ENCODE measurements around the gene ACBD6. TPM values are rescaled to one million over a fixed set of nuclear protein-coding genes. Genes with fewer than 3 reads are reported as not detected.

The ACBD6 gene
- total and polyA plus RNA-seq, 8 donors, result 8.9 to 48.8 (median 37.7) TPM

DNA sequence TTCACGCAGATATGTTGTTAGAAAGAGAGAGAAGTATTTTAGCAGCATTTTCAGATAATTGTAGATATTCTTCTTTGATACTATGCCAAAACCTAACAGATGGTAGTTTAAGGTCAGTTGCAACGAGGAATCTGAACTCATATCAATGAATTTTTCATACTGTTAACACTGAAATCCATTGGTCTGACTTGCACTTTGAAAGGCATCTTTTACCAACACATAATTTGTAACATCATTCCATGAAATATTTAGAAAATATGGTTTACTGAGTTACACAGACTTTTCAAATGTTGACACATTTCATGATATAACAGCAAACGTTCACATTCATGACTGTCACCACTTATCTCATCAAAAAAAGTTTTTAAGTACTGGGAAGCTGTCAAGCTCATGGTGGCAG, 4.6 kb downstream of the ACBD6 start:
- TF ChIP-seq POLR2A (IDR thresholded peaks at IDR 0.05) (no peak), POLR2AphosphoS5 (IDR thresholded peaks at IDR 0.05) (no peak), CTCF (IDR thresholded peaks at IDR 0.05) (no peak), EP300 (IDR thresholded peaks at IDR 0.05) (no peak)
- intact Hi-C loops (cut with DNase I; ENCODE audit: low total_unique reads), result no loop called here
- H3K4me3 ChIP-seq, result no peak overlapping the region
- no peak for DNase-seq
- 72 to 81% (median 76%) methylated on average over 3 of the region's 3 CpGs for WGBS, 5 donors
- H3K36me3 ChIP-seq, result peaks cover 0 to 27% (median 16%) of the 10 kb centered on the region in 4 donors
- no peaks in the 10 kb centered on the region for H3K9me3 ChIP-seq
- H3K27me3 ChIP-seq, result no peaks in the 10 kb centered on the region
- H3K27ac ChIP-seq, result no peak overlapping the region
- H3K4me1 ChIP-seq, result peaks cover 11 to 43% (median 19%) of the 10 kb centered on the region in 4 donors

DNA sequence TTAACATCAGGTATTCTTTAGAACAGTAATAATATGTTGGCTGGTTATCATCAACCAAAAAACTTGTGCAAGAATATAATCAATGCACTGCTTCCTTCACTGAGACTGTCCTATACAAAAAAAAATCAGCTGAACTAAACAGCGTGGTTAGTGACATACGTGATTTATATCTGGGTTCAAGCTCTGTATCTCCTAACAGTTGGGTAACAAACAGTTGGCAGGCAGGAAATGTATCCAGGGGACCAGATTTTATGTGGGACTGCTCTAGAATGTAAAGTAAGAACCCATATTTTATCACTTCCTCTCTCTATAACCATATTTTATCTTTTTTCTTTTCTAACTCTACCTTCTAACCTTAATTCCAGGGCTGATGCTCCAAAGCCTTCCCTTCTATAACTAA, 8.0 kb downstream of the ACBD6 start:
- no peak for DNase-seq
- Histone ChIP-seq H3K27ac (no peak overlapping the region), H3K36me3 (peaks cover 0 to 58% (median 41%) of the 10 kb centered on the region in 4 donors), H3K27me3 (no peaks in the 10 kb centered on the region), H3K4me1 (peaks cover 0 to 17% (median under 1%) of the 10 kb centered on the region in 4 donors), H3K4me3 (no peak overlapping the region), H3K9me3 (no peaks in the 10 kb centered on the region)
- no peak for TF ChIP-seq POLR2AphosphoS5 (IDR thresholded peaks at IDR 0.05)
- TF ChIP-seq EP300 (IDR thresholded peaks at IDR 0.05), result no peak
- TF ChIP-seq CTCF (IDR thresholded peaks at IDR 0.05), result no peak
- no peak for TF ChIP-seq POLR2A (IDR thresholded peaks at IDR 0.05)
- intact Hi-C loops (cut with DNase I; ENCODE audit: low total_unique reads), result no loop called here
- 55 to 81% (median 75%) methylated on average over 2 of the region's 2 CpGs for WGBS, 5 donors

DNA sequence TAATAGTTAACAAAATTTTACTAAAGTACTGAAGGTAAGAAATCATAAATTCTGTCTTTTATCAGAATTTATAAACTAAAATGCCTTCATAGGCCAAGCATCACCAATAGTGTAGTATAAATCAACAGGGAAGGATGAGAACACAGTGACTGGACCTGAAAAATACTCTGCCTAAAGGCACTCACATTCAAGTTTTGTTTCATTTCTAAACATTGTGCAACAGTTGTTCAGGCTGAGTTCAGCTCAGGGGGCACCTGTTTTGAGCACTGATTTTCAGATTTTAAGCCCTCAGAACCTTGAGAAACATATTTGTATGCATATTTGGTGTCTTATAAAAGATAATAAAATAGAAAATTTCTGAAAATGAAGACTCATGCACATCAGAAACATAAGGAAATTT, 12.4 kb downstream of the ACBD6 start:
- intact Hi-C loops (cut with DNase I; ENCODE audit: low total_unique reads), result loop anchor here (10.0 kb wide), 1 partner anchor 235 kb away; no protein-coding TSS in a partner anchor
- no peaks in the 10 kb centered on the region for H3K27me3 ChIP-seq
- H3K27ac ChIP-seq, result no peak overlapping the region
- H3K36me3 ChIP-seq, result peaks cover 0 to 86% (median 54%) of the 10 kb centered on the region in 4 donors
- no peak overlapping the region for H3K4me3 ChIP-seq
- no peaks in the 10 kb centered on the region for H3K9me3 ChIP-seq
- no peak for DNase-seq
- no peaks in the 10 kb centered on the region for H3K4me1 ChIP-seq
- TF ChIP-seq POLR2AphosphoS5 (IDR thresholded peaks at IDR 0.05), result no peak
- no peak for TF ChIP-seq POLR2A (IDR thresholded peaks at IDR 0.05)

DNA sequence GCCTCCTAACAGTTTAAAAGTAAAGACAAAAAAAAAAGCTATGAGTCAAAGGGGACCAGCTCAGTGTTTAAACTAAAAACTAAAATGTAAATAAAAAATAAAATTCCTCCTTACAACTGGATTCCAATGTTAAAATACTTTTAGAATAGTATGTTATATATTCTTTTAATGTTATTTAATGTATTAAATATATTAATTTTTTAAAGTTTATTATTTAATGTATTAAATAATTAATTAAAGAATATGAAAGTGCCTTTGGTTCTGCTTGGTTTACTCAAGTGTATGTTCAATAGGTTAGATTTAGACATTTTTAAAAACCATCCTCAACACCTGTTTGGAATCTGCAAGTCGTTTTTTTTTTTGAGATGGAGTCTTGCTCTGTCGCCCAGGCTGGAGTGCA, 13.1 kb downstream of the ACBD6 start:
- H3K27ac ChIP-seq, result no peak overlapping the region
- TF ChIP-seq EP300 (IDR thresholded peaks at IDR 0.05), result no peak
- no peak for TF ChIP-seq CTCF (IDR thresholded peaks at IDR 0.05)
- no peak for TF ChIP-seq POLR2A (IDR thresholded peaks at IDR 0.05)
- no peak for TF ChIP-seq POLR2AphosphoS5 (IDR thresholded peaks at IDR 0.05)
- H3K9me3 ChIP-seq, result no peaks in the 10 kb centered on the region
- H3K4me1 ChIP-seq, result no peaks in the 10 kb centered on the region
- no peaks in the 10 kb centered on the region for H3K27me3 ChIP-seq
- DNase-seq, result no peak
- no peak overlapping the region for H3K4me3 ChIP-seq
- peaks cover 0 to 81% (median 52%) of the 10 kb centered on the region in 4 donors for H3K36me3 ChIP-seq
- WGBS, 5 donors, result 90 to 98% (median 95%) methylated on average over 2 of the region's 2 CpGs
- intact Hi-C loops (cut with DNase I; ENCODE audit: low total_unique reads), result loop anchor here (10.0 kb wide), 1 partner anchor 235 kb away; no protein-coding TSS in a partner anchor

DNA sequence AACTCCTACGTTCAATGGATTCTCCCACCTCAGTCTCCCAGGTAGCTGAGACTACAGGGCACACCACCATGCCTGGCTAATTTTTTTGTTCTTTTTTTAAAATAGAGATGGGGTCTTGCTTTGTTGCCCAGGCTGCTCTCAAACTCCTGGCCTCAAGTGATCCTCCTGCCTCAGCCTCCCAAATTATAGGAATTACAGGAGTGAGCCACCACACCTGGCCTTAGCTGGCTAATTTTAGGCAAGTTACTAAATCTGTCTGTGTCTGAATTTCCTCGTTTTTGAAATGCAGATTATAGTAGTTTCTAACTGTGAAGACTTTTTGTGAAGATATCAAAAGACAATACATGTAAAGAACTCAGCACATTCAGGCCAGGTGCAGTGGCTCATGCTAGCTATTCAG, 13.7 kb downstream of the ACBD6 start:
- no peaks in the 10 kb centered on the region for H3K9me3 ChIP-seq
- intact Hi-C loops (cut with DNase I; ENCODE audit: low total_unique reads), result loop anchor here (10.0 kb wide), 1 partner anchor 234 kb away; no protein-coding TSS in a partner anchor
- WGBS, 5 donors, result 86 to 92% (median 90%) methylated on average over 2 of the region's 2 CpGs
- no peak overlapping the region for H3K27ac ChIP-seq
- DNase-seq, result no peak
- TF ChIP-seq POLR2A (IDR thresholded peaks at IDR 0.05) (no peak), EP300 (IDR thresholded peaks at IDR 0.05) (no peak), CTCF (IDR thresholded peaks at IDR 0.05) (no peak), POLR2AphosphoS5 (IDR thresholded peaks at IDR 0.05) (no peak)
- H3K36me3 ChIP-seq, result peaks cover 0 to 74% (median 49%) of the 10 kb centered on the region in 4 donors
- no peaks in the 10 kb centered on the region for H3K4me1 ChIP-seq
- H3K27me3 ChIP-seq, result no peaks in the 10 kb centered on the region
- H3K4me3 ChIP-seq, result no peak overlapping the region

All from stomach (tissue), 9 donors.